Fibroblast of pulmonary artery (primary cell): ENCODE measurements around the gene CYP26C1.
"Not testable (repeated sequence)": the region's sequence is repeated elsewhere in the genome, so short reads cannot be mapped to it uniquely, and the experiment has no call there.

ENCODE experiments used
- DNase-seq: peaks from one replicate; pipeline ENCODE4 v3.0.0-alpha.2; 2010; ENCODE audit warnings: low read depth
- H3K4me3 ChIP-seq: replicated peaks from 2 replicates; pipeline ENCODE4 v1.5.1; 2011; ENCODE audit warnings: low read depth, mild to moderate bottlenecking, control low read depth, low read length, moderate library complexity
- TF ChIP-seq, protein P1 (sequence below): IDR thresholded peaks from 2 replicates; pipeline ENCODE4 v1.5.1; 2011; ENCODE audit warnings: mild to moderate bottlenecking, control low read depth, low read length, inconsistent platforms; ENCODE audit errors: missing control alignments

CYP26C1 gene

DNA sequence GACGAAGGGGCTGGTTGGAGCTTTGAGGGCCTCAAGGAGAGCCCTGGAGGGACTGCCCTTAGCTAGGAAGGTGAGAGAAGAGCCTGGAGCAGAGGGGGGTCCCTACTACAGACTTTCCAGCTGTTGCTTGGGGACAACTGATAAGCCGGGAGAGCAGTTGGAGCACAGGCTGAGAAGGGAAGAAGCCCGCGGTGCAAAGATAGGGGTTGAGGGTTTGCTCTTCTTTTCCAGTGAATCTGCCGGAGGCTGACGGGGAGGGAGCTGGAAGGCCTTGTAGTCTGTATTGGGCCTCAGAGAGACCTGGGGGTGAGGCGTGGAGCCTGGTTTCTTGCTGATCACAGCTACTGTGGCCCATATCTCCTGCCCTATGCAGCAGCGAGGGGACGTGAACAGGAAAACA lies 36.8 kb downstream of the CYP26C1 start:
- no peak for DNase-seq
- TF ChIP-seq, protein P1, sequence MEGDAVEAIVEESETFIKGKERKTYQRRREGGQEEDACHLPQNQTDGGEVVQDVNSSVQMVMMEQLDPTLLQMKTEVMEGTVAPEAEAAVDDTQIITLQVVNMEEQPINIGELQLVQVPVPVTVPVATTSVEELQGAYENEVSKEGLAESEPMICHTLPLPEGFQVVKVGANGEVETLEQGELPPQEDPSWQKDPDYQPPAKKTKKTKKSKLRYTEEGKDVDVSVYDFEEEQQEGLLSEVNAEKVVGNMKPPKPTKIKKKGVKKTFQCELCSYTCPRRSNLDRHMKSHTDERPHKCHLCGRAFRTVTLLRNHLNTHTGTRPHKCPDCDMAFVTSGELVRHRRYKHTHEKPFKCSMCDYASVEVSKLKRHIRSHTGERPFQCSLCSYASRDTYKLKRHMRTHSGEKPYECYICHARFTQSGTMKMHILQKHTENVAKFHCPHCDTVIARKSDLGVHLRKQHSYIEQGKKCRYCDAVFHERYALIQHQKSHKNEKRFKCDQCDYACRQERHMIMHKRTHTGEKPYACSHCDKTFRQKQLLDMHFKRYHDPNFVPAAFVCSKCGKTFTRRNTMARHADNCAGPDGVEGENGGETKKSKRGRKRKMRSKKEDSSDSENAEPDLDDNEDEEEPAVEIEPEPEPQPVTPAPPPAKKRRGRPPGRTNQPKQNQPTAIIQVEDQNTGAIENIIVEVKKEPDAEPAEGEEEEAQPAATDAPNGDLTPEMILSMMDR, result no peak
- no peak overlapping the region for H3K4me3 ChIP-seq

DNA sequence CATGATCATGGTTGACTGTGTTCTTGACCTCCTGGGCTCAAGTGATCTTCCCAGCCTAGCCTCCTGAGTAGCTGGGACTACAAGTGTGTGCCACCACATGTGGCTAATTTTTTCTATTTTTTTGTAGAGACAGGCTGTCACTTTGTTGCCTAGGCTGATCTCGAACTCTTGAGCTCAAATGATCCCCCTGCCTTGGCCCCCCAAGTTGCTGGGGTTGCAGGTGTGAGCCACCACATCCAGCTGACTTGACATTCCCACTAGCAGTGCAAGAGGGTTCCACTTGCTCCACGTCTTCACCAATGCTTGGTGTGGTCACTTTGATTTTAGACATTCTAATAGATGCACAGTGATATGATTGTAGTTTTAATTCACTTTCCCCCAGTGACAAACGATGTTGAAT lies 38.2 kb downstream of the CYP26C1 start:
- TF ChIP-seq, protein P1, result no peak
- DNase-seq, result no peak
- H3K4me3 ChIP-seq, result no peak overlapping the region

DNA sequence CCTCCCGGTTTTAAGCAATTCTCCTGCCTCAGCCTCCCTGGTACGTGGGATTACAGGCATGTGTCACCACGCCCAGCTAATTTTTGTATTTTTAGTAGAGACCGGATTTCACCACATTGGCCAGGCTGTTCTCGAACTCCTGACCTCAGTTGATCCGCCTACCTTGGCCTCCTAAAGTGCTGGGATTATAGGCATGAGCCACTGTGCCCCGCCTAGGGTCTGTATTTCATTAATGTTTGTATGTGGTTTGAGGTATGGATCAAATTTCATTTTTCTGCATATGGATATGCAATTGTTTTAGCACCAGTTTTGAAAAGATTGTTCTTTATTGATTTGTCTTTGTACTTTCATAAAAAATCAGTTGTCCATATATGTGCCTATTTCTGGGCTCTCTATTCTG lies 39.1 kb downstream of the CYP26C1 start:
- DNase-seq, result no peak
- TF ChIP-seq, protein P1, result no peak
- H3K4me3 ChIP-seq, result no peak overlapping the region

DNA sequence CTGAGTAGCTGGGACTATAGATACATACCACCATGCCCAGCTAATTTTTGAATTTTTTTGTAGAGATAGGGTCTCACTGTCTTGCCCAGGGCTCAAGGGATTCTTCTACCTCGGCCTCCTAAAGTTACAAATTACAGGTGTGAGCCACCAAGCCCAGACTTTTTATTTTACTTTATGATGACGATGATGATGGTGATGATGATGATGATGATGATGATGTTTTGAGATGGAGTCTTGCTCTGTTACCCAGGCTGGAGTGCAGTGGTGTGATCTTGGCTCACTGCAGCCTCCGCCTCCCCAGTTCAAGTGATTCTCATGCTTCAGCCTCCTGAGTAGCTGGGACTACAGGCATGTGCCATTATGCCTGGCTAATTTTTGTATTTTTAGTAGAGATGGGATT lies 40.5 kb downstream of the CYP26C1 start:
- H3K4me3 ChIP-seq, DNase-seq: not testable (repeated sequence)

DNA sequence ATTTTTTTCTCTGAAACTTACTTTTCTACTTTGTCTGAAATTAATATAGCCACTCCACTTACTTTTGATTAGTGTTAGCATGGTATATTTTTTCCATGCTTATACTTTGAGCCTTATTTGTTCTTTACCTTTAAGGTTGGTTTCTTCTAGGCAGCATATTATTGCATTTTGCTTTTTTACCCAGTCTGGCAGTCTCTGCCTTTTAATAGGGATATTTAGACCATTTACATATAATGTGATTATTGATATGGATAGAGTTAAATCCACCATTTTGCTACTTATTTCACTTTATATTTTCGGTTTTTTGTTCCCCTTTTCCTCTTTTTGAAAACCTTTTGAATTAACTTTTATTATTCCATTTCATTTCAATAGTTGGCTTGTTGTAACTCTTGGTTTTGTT lies 43.4 kb downstream of the CYP26C1 start:
- no peak for DNase-seq
- no peak overlapping the region for H3K4me3 ChIP-seq
- TF ChIP-seq, protein P1, result no peak

DNA sequence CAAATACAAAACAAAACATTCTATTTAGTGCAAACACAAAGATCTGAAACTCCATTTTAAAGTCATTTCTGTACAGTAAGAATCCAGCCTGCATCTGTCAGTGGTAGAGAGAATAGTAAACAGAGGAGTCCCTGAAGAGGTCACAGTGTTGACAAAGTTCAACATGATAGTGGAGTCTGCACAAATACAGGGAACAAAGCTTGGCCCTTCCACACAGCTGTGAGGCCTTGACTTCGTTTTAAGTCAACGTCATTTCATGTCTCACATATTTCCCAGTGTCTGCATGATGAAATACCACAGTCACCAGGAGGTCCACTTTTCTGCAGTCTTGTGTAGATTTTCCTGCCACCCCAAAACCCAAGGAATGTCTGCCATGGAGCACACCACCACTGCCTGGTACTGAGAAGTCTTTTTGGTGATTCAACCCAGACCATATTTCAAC lies 46.1 kb downstream of the CYP26C1 start:
- H3K4me3 ChIP-seq, result no peak overlapping the region
- DNase-seq, result peak; percentile 26
- TF ChIP-seq, protein P1, result no peak

DNA sequence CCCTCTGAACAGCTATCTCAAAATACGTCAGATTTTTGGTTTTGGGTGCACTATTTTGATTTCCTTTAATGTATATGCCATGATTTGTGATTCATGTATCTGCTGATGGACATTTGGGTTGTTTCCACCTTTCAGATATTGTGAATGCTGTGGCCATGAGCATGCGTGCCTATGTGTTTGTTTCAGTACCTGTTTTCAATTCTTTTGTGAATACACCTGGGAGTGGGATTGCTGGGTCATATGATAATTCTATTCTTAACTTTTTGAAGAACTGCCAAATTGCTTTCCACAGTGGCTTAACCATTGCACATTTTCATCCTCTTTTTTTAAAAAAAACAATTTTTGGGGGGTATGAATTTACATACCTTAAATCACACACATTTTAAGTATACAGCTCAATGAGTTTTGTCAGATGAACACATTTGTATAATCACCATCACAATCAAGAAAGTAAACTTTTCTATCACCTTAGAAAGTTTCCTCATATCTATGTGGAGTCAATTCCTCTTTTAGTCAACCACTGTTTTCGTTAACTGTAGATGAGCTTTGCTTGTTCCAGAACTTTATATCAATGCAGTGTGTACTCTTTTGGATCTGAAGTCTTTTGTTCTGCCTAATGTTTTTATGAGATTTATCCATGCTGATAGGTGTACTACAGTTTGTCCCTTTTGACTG lies 50.0 kb downstream of the CYP26C1 start:
- no peak for DNase-seq
- H3K4me3 ChIP-seq, result no peak overlapping the region
- TF ChIP-seq, protein P1, result no peak

DNA sequence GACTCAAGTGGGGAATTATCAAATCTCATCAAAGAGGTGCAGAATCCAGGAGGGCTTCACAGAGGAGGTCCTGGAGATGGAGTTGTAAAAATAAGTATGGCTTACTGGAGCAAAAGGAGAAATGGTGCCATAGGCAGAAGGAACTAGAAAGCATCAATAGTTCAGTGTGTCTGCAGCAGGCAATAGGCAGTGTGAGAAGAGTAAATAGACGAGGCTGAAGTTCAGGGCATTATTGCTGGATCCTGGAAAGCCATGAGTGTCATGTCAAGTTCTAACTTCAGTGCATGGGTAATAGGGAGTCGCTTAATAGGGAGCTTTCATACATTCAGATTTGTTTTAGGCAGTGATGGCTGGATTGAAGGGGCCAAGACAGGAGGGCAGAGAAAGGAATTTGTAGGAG lies 52.4 kb downstream of the CYP26C1 start:
- TF ChIP-seq, protein P1, result no peak
- no peak for DNase-seq
- H3K4me3 ChIP-seq, result no peak overlapping the region
